GM12878 (cell line): Measurements from ENCODE around the gene CACNA2D4. TPM values are rescaled to one million over a fixed set of nuclear protein-coding genes. Genes with fewer than 3 reads are reported as not detected.

Experiments
- ATAC-seq: fragments of 200-7000 bp; cut with Tn5 transposase; 3 replicates; pipeline ENCODE4 v1.9.1; 2020; ENCODE audit warnings: mild to moderate bottlenecking, moderate library complexity
- BruUV-seq: library from RNA; stranded (reverse); fragments of 400-500 nt; replicated peaks from 2 replicates; lab custom pipeline; 2021; lab: Mats Ljungman, UMichigan
- CTCF ChIA-PET: fragments of 300-600 bp; sonication (Branson Sonifier 250); formaldehyde crosslinking; extraction: SDS; loops from one replicate; lab custom pipeline; 2021; ENCODE audit warnings: inconsistent platforms; lab: Yijun Ruan, JAX
- POLR2A ChIA-PET: fragments of 350-600 bp; formaldehyde crosslinking; extraction: SDS; loops from one replicate; lab custom pipeline; 2021; ENCODE audit warnings: inconsistent platforms; lab: Charles Lee
- RAD21 ChIA-PET: fragments of 300-600 bp; sonication (Branson Sonifier 250); formaldehyde crosslinking; loops from one replicate; lab custom pipeline; 2023; ENCODE audit warnings: antibody characterized with exemption; ENCODE audit not compliant: unreplicated experiment; lab: Charles Lee
- SMC1A ChIA-PET: fragments of 300-600 bp; sonication (Branson Sonifier 250); formaldehyde crosslinking; loops from one replicate; lab custom pipeline; 2023; ENCODE audit not compliant: unreplicated experiment, uncharacterized antibody; lab: Charles Lee
- DNase-seq: peaks from one replicate; pipeline ENCODE4 v3.0.0-alpha.2; 2011; ENCODE audit warnings: low read depth, low spot score
- FAIRE-seq: peaks from 3 replicates; lab custom pipeline; 2011; peaks lifted over from hg19 to GRCh38; lab: Jason Lieb, UNC
- H2AFZ ChIP-seq: 2 replicates; pipeline ENCODE4 v1.6.0; 2011; ENCODE audit warnings: low read depth, low read length, control low read depth; ENCODE audit not compliant: control insufficient read depth
- H3K27ac ChIP-seq: 2 replicates; pipeline ENCODE4 v1.5.1; 2011; ENCODE audit warnings: control low read depth; ENCODE audit not compliant: control insufficient read depth, insufficient read depth
- H3K27me3 ChIP-seq, 2 experiments: replicated peaks in 1 of 2; 2 replicates each; pipeline versions ENCODE4 v1.6.0 to v1.6.1; 2011; ENCODE audit warnings: low read length in 1 of 2; ENCODE audit not compliant: control insufficient read depth in 2 of 2, insufficient read depth in 2 of 2
- H3K36me3 ChIP-seq, 2 experiments: 2 replicates each; pipeline ENCODE4 v1.5.1; 2011; ENCODE audit warnings: low read length in 1 of 2; ENCODE audit not compliant: control insufficient read depth in 2 of 2, insufficient read depth in 2 of 2
- H3K4me1 ChIP-seq: 2 replicates; pipeline ENCODE4 v1.6.1; 2011; ENCODE audit warnings: mild to moderate bottlenecking, low read length, moderate library complexity, mixed read lengths; ENCODE audit not compliant: control insufficient read depth, insufficient read depth
- H3K4me2 ChIP-seq: 2 replicates; pipeline ENCODE4 v1.6.0; 2011; ENCODE audit warnings: control low read depth; ENCODE audit not compliant: control insufficient read depth, insufficient read depth
- H3K4me3 ChIP-seq: fragments of 200-600 bp; sonication (generic); 2 replicates; pipeline ENCODE4 v1.5.1; 2016
- H3K79me2 ChIP-seq: 2 replicates; pipeline ENCODE4 v1.6.0; 2011; ENCODE audit warnings: low read length; ENCODE audit not compliant: control insufficient read depth, insufficient read depth
- H3K9ac ChIP-seq: 2 replicates; pipeline ENCODE4 v1.8.0; 2011; ENCODE audit warnings: low read length, control low read depth, mixed read lengths; ENCODE audit not compliant: control insufficient read depth, insufficient read depth
- H3K9me3 ChIP-seq: replicated peaks from 3 replicates; pipeline ENCODE4 v1.5.1; 2011; ENCODE audit warnings: mild to moderate bottlenecking, low read length; ENCODE audit not compliant: control insufficient read depth, insufficient read depth
- H4K20me1 ChIP-seq: 2 replicates; pipeline ENCODE4 v1.6.0; 2011; ENCODE audit not compliant: control insufficient read depth, insufficient read depth
- FOXM1 ChIP-seq: IDR thresholded peaks from 2 replicates; pipeline ENCODE4 v1.6.1; 2012; ENCODE audit warnings: low read depth, mild to moderate bottlenecking, inconsistent platforms, low read length, moderate library complexity
- IKZF1 ChIP-seq: fragments of 450-650 bp; conservative IDR thresholded peaks from 2 replicates; pipeline ENCODE4 v1.6.1; 2017; ENCODE audit warnings: antibody characterized with exemption, mild to moderate bottlenecking
- KAT2A ChIP-seq: conservative IDR thresholded peaks from 2 replicates; pipeline ENCODE4 v1.6.1; 2011; ENCODE audit warnings: low read depth, low read length; ENCODE audit not compliant: control insufficient read depth
- KLF5 ChIP-seq: fragments of 450-650 bp; IDR thresholded peaks from 2 replicates; pipeline ENCODE4 v1.6.1; 2014; ENCODE audit warnings: mild to moderate bottlenecking; ENCODE audit not compliant: partially characterized antibody
- MYC ChIP-seq: IDR thresholded peaks from 2 replicates; pipeline ENCODE4 v1.6.1; 2011; ENCODE audit warnings: mild to moderate bottlenecking, low read length, moderate library complexity, inconsistent platforms; ENCODE audit not compliant: insufficient read depth, insufficient replicate concordance, insufficient read length, severe bottlenecking
- NFIC ChIP-seq: IDR thresholded peaks from 2 replicates; pipeline ENCODE4 v1.6.1; 2012; ENCODE audit warnings: low read depth, mild to moderate bottlenecking, inconsistent platforms, low read length, moderate library complexity
- PAX8 ChIP-seq: fragments of 450-650 bp; IDR thresholded peaks from 2 replicates; pipeline ENCODE4 v1.6.1; 2017; ENCODE audit warnings: mild to moderate bottlenecking, moderate library complexity
- POLR2AphosphoS2 ChIP-seq: IDR thresholded peaks from 2 replicates; pipeline ENCODE4 v1.6.1; 2011; ENCODE audit warnings: low read depth, mild to moderate bottlenecking, low read length, improper control_type of control experiment, moderate library complexity
- SPI1 ChIP-seq: IDR thresholded peaks from 2 replicates; pipeline ENCODE4 v1.6.1; 2011; ENCODE audit warnings: low read depth, mild to moderate bottlenecking, low read length, moderate library complexity, borderline replicate concordance; ENCODE audit not compliant: insufficient read depth
- SREBF2 ChIP-seq: IDR thresholded peaks from 2 replicates; pipeline ENCODE4 v1.6.1; 2012; ENCODE audit warnings: mild to moderate bottlenecking, low read length
- SUPT20H ChIP-seq: IDR thresholded peaks from 2 replicates; pipeline ENCODE4 v1.6.1; 2011; ENCODE audit warnings: low read depth, mild to moderate bottlenecking, low read length, moderate library complexity, borderline replicate concordance; ENCODE audit not compliant: control insufficient read depth
- ZNF217 ChIP-seq: fragments of 450-650 bp; IDR thresholded peaks from 2 replicates; pipeline ENCODE4 v1.6.1; 2017; ENCODE audit warnings: antibody characterized with exemption, mild to moderate bottlenecking
- ZSCAN29 ChIP-seq: fragments of 450-650 bp; IDR thresholded peaks from 2 replicates; pipeline ENCODE4 v1.6.1; 2017; ENCODE audit warnings: mild to moderate bottlenecking, moderate library complexity
- WGBS: methylation state at CpG from one replicate; pipeline ENCODE4 v1.1.6; 2016; ENCODE audit warnings: low lambda C conversion rate; ENCODE audit not compliant: insufficient replicate concordance, insufficient coverage; ENCODE audit errors: missing lambda C conversion rate; 5-methylcytosine and 5-hydroxymethylcytosine counted together
- in situ Hi-C: fragments of 300-500 bp; cut with MboI; formaldehyde crosslinking; loops from 9 replicates; pipeline ENCODE4 v1.14.3; 2018; ENCODE audit warnings: mixed read lengths
- intact Hi-C: fragments of 100-400 bp; cut with micrococcal nuclease; formaldehyde crosslinking; loops from one replicate; pipeline ENCODE4 v1.14.2; 2022; ENCODE audit not compliant: unreplicated experiment
- polyA plus RNA-seq, 11 experiments: library from polyadenylated mRNA; depleted of rRNA in 4 of 11; unstranded in 6 of 11; stranded (reverse) in 5 of 11; fragments of >200 nt; fragmentation: Nextera tagmentation in 4 of 11; fragmentation: Illumina TruSeq in 1 of 11; extraction: Ambion mirVana in 4 of 11; extraction: Trizol in 1 of 11; gene quantifications; 1 replicate in 1 of 11; 2 replicates in 10 of 11; pipeline versions ENCODE4 v1.2.1 to v1.2.3, GENCODE V29; 2011 to 2016; ENCODE audit warnings: inconsistent platforms in 2 of 11, missing spikeins in 2 of 11, low read depth in 1 of 11
- total RNA-seq, 4 experiments: library from RNA; depleted of rRNA in 3 of 4; stranded (reverse); fragments of >200 nt in 3 of 4; fragmentation: Illumina TruSeq in 1 of 4; extraction: Trizol in 1 of 4; gene quantifications; 2 replicates each; pipeline versions ENCODE4 v1.2.1 to v1.2.3, GENCODE V29; 2013 to 2021
- TF ChIP-seq, protein P1 (sequence below): fragments of 450-650 bp; formaldehyde crosslinking; IDR thresholded peaks from 2 replicates; pipeline ENCODE4 v1.4.0; 2022; ENCODE audit warnings: mild to moderate bottlenecking, moderate library complexity
- TF ChIP-seq, protein P2 (sequence below): fragments of 450-650 bp; formaldehyde crosslinking; IDR thresholded peaks from 2 replicates; pipeline ENCODE4 v1.4.0; 2020; ENCODE audit warnings: mild to moderate bottlenecking, moderate library complexity
- TF ChIP-seq, protein P3 (sequence below): IDR thresholded peaks from 2 replicates; pipeline ENCODE4 v1.6.1; 2011; ENCODE audit warnings: low read depth, mild to moderate bottlenecking, low read length, moderate library complexity, borderline replicate concordance; ENCODE audit errors: extremely low read depth

Gene CACNA2D4
- total and polyA plus RNA-seq, 10 of the 15 experiments (the other 5 are each of a cell fraction or from before 2014, with no cell fraction given): 0.03 to 1.0 (median 0.65) TPM

DNA sequence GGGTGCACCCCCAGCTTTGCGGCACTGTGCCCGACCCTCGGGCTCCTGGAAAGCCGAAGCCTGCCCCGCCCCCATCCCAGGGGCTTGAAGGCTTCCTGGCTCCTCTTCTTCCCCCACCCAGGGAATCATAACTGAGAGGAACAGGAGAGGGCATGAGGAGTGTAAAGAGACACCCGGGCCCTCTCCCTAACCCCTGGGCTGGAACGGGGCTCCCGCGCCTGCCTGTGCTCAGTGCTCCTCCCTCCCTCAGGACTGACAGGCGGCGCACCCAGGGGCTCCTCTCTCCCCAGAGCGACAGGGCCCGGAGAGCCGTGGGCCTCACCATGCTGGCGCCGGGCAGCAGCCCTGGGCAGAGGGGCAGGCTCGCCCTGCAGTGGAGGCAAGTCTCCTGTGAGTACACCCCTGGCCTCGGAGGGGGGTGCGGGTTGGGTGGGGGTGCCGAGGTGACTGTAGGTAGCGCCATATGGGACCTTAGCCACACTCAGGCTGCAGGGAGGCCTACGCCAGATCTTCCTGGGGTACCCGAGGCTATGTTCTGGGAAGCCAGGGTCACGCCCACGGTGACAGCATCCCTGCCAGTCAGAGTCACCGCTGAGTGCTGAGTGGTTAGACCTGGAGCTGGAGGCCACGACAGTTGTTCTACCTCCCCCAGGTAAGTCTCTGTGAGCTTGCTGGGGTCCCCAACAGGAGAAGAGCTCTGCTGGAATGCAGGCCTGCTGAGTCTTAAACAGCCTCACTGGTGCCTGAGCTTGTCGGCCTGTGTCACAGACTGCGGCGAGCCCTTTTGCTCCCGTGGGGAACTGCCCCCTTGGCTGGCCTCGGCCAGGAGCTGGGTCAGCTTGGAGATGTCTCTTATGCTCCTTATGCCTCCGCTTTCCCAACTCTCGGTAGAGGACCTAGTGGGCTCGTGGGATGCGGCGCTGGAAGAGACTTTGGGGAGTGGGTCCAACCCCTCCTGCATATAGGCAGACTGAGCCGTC is 90.3 kb downstream of the CACNA2D4 start:
- FAIRE-seq: no peak
- ChIA-PET POLR2A (no interaction called here), SMC1A (no interaction called here), RAD21 (no interaction called here), CTCF (no interaction called here)
- DNase-seq: no peak
- 67% methylated on average over 33 of the region's 38 CpGs for WGBS
- no peak for ATAC-seq
- H3K4me1 ChIP-seq: no peaks in the 10 kb centered on the region
- H3K9ac ChIP-seq: no peak overlapping the region
- H3K4me2 ChIP-seq: no peak overlapping the region
- H3K36me3 ChIP-seq: no peaks in the 10 kb centered on the region
- no peaks in the 10 kb centered on the region for H4K20me1 ChIP-seq
- H3K4me3 ChIP-seq: no peak overlapping the region
- BruUV-seq: no TSS peak
- no peaks in the 10 kb centered on the region for H3K79me2 ChIP-seq
- H2AFZ ChIP-seq: no peak overlapping the region
- peaks cover 2 to 3% of the 10 kb centered on the region in 2 experiments; a peak in 3 of 4 replicates for H3K27me3 ChIP-seq
- in situ Hi-C loops (no loop called here), intact Hi-C loops (no loop called here)
- no peak overlapping the region for H3K27ac ChIP-seq
- H3K9me3 ChIP-seq: no peaks in the 10 kb centered on the region
- no peak for TF ChIP-seq SPI1
- TF ChIP-seq POLR2AphosphoS2: no peak
- TF ChIP-seq FOXM1: no peak
- TF ChIP-seq KAT2A: no peak
- TF ChIP-seq NFIC: no peak
- TF ChIP-seq, protein P1, sequence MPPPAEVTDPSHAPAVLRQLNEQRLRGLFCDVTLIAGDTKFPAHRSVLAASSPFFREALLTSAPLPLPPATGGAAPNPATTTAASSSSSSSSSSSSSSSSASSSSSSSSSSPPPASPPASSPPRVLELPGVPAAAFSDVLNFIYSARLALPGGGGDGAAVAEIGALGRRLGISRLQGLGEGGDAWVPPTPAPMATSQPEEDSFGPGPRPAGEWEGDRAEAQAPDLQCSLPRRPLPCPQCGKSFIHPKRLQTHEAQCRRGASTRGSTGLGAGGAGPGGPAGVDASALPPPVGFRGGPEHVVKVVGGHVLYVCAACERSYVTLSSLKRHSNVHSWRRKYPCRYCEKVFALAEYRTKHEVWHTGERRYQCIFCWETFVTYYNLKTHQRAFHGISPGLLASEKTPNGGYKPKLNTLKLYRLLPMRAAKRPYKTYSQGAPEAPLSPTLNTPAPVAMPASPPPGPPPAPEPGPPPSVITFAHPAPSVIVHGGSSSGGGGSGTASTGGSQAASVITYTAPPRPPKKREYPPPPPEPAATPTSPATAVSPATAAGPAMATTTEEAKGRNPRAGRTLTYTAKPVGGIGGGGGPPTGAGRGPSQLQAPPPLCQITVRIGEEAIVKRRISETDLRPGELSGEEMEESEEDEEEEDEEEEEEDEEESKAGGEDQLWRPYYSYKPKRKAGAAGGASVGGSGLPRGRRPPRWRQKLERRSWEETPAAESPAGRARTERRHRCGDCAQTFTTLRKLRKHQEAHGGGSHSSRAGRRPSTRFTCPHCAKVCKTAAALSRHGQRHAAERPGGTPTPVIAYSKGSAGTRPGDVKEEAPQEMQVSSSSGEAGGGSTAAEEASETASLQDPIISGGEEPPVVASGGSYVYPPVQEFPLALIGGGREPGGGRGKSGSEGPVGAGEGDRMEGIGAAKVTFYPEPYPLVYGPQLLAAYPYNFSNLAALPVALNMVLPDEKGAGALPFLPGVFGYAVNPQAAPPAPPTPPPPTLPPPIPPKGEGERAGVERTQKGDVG: no peak
- no peak for TF ChIP-seq MYC
- no peak for TF ChIP-seq IKZF1
- no peak for TF ChIP-seq PAX8
- no peak for TF ChIP-seq ZNF217
- TF ChIP-seq KLF5: no peak
- TF ChIP-seq ZSCAN29: no peak
- no peak for TF ChIP-seq SREBF2
- TF ChIP-seq, protein P2, sequence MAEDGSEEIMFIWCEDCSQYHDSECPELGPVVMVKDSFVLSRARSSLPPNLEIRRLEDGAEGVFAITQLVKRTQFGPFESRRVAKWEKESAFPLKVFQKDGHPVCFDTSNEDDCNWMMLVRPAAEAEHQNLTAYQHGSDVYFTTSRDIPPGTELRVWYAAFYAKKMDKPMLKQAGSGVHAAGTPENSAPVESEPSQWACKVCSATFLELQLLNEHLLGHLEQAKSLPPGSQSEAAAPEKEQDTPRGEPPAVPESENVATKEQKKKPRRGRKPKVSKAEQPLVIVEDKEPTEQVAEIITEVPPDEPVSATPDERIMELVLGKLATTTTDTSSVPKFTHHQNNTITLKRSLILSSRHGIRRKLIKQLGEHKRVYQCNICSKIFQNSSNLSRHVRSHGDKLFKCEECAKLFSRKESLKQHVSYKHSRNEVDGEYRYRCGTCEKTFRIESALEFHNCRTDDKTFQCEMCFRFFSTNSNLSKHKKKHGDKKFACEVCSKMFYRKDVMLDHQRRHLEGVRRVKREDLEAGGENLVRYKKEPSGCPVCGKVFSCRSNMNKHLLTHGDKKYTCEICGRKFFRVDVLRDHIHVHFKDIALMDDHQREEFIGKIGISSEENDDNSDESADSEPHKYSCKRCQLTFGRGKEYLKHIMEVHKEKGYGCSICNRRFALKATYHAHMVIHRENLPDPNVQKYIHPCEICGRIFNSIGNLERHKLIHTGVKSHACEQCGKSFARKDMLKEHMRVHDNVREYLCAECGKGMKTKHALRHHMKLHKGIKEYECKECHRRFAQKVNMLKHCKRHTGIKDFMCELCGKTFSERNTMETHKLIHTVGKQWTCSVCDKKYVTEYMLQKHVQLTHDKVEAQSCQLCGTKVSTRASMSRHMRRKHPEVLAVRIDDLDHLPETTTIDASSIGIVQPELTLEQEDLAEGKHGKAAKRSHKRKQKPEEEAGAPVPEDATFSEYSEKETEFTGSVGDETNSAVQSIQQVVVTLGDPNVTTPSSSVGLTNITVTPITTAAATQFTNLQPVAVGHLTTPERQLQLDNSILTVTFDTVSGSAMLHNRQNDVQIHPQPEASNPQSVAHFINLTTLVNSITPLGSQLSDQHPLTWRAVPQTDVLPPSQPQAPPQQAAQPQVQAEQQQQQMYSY (CRISPR knock-in tag): no peak
- TF ChIP-seq SUPT20H: no peak
- TF ChIP-seq, protein P3, sequence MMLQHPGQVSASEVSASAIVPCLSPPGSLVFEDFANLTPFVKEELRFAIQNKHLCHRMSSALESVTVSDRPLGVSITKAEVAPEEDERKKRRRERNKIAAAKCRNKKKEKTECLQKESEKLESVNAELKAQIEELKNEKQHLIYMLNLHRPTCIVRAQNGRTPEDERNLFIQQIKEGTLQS: no peak
